Calu3 (cell line): Measurements from ENCODE around the gene ST6GALNAC3. TPM values are rescaled to one million over a fixed set of nuclear protein-coding genes. Genes with fewer than 3 reads are reported as not detected.

Experiments used
- BruUV-seq: library from RNA; stranded (reverse); fragments of 400-500 nt; replicated peaks from 2 replicates; lab custom pipeline; 2021; lab: Mats Ljungman, UMichigan
- CTCF ChIA-PET: fragments of 300-600 bp; sonication (Branson Sonifier 250); formaldehyde crosslinking; loops from one replicate; lab custom pipeline; 2022; ENCODE audit warnings: antibody characterized with exemption; lab: Charles Lee
- DNase-seq: peaks from one replicate; pipeline ENCODE4 v3.0.0; 2022
- H3K27ac Mint-ChIP-seq: one replicate; pipeline ENCODE4 v1.8.0; 2022; ENCODE audit warnings: mixed read lengths; ENCODE audit not compliant: unreplicated experiment
- H3K27me3 Mint-ChIP-seq: one replicate; pipeline ENCODE4 v1.8.0; 2022; ENCODE audit warnings: mixed read lengths; ENCODE audit not compliant: unreplicated experiment
- H3K36me3 Mint-ChIP-seq: one replicate; pipeline ENCODE4 v1.8.0; 2022; ENCODE audit warnings: mild to moderate bottlenecking, moderate library complexity, mixed read lengths; ENCODE audit not compliant: insufficient read depth, unreplicated experiment
- H3K4me1 Mint-ChIP-seq: one replicate; pipeline ENCODE4 v1.8.0; 2022; ENCODE audit warnings: mild to moderate bottlenecking, low read depth, mixed read lengths; ENCODE audit not compliant: unreplicated experiment
- H3K4me3 Mint-ChIP-seq: one replicate; pipeline ENCODE4 v1.8.0; 2022; ENCODE audit warnings: mild to moderate bottlenecking, low read depth, moderate library complexity, mixed read lengths; ENCODE audit not compliant: unreplicated experiment
- H3K9me3 Mint-ChIP-seq: one replicate; pipeline ENCODE4 v1.8.0; 2022; ENCODE audit warnings: low read depth, mixed read lengths; ENCODE audit not compliant: unreplicated experiment
- CTCF ChIP-seq: fragments of 200-600 bp; IDR thresholded peaks from one replicate; pipeline ENCODE4 v1.8.0; 2022; ENCODE audit warnings: antibody characterized with exemption; ENCODE audit not compliant: unreplicated experiment
- intact Hi-C: fragments of 100-400 bp; cut with micrococcal nuclease; formaldehyde crosslinking; loops from one replicate; pipeline ENCODE4 v1.10.0; 2022; ENCODE audit not compliant: unreplicated experiment
- total RNA-seq: library from RNA; stranded (reverse); gene quantifications from 2 replicates; pipeline ENCODE4 v1.2.3, GENCODE V29; 2022

The ST6GALNAC3 gene
- total RNA-seq, 1 experiment from 2014 or later, result 0.87 TPM

- Mint-ChIP-seq H3K27me3 (no peaks in the 10 kb centered on the region), H3K27ac (no peak overlapping the region), H3K9me3 (no peaks in the 10 kb centered on the region), H3K36me3 (no peaks in the 10 kb centered on the region), H3K4me3 (no peak overlapping the region), H3K4me1 (peaks cover 10% of the 10 kb centered on the region)
- CTCF ChIA-PET, result no interaction called here
- no peak for DNase-seq
- no peak for TF ChIP-seq CTCF
- BruUV-seq, result no TSS peak
- intact Hi-C loops, result loop anchor here (5.0 to 10.0 kb wide), 4 partner anchors 80 to 1158 kb away; no protein-coding TSS in a partner anchor
Observed at GRCh38 chr1:76156987-76157386, 82.4 kb downstream of the ST6GALNAC3 start.

DNA sequence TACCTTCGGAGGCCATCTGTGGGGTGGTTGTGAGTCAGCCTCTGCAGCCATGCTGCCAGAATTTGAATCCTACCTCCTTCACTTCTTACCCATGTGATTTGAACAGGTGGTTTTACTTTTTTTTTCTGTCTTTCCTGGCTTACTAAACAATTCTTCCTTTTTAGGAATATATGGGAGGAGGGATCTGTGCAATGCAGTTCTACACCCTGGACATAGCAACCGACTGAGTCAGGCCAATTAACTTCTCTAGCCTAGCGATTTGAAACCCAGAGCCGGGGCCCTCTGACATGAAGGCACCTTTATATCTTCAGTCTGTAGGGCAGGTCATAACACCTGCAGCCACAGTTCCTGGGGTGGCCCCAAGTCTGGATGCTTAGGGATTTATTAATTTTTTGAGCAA lies 83.6 kb downstream of the ST6GALNAC3 start:
- BruUV-seq, result no TSS peak
- DNase-seq, result no peak
- no peak overlapping the region for H3K27ac Mint-ChIP-seq
- H3K4me1 Mint-ChIP-seq, result peaks cover 10% of the 10 kb centered on the region
- no peaks in the 10 kb centered on the region for H3K27me3 Mint-ChIP-seq
- no peaks in the 10 kb centered on the region for H3K9me3 Mint-ChIP-seq
- CTCF ChIA-PET, result no interaction called here
- H3K36me3 Mint-ChIP-seq, result no peaks in the 10 kb centered on the region
- no peak for TF ChIP-seq CTCF
- H3K4me3 Mint-ChIP-seq, result no peak overlapping the region
- intact Hi-C loops, result loop anchor here (5.0 to 10.0 kb wide), 4 partner anchors 79 to 1157 kb away; no protein-coding TSS in a partner anchor

DNA sequence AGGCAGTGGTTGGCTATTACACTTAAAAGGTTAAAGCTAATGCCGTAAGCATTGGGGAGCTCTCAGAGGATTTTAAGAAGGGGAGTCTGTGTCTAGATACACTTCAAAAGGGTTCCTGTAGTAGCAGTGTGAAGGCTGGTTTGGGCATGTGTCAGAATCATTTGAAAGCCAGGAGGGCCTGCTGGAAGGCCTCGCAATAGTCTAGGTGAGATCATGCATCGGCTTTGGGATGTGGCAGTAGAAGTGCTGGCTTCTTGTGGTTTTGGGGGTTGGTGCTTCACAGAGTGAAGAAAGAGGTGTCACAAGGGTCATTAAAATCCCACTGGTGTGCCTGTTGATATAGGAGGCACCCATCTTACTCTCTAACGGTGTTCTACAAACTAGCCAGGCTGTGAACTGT lies 85.7 kb downstream of the ST6GALNAC3 start:
- Mint-ChIP-seq H3K4me3 (no peak overlapping the region), H3K9me3 (no peaks in the 10 kb centered on the region), H3K4me1 (no peaks in the 10 kb centered on the region), H3K36me3 (no peaks in the 10 kb centered on the region), H3K27me3 (no peaks in the 10 kb centered on the region), H3K27ac (no peak overlapping the region)
- no peak for DNase-seq
- TF ChIP-seq CTCF, result no peak
- BruUV-seq, result no TSS peak
- CTCF ChIA-PET, result no interaction called here
- intact Hi-C loops, result no loop called here

DNA sequence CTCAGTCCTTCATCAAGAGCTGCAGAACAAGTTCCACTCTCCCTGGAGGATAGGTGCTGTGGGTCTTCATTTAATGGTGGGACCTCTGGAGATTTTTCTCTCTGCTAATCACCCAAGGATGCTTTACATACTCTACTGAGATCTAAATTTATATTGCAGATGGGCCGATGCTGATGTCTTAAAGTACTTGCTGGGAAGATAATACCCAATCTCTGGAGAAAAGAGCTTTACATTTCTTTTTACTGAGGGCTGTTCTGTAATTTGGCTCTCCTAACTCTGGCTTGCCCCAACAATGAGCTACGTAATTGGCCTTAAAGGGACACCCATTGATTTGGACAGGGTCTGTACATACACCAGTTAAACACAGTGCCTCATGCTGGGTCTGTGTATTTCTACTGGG lies 86.9 kb downstream of the ST6GALNAC3 start:
- intact Hi-C loops, result no loop called here
- Mint-ChIP-seq H3K36me3 (no peaks in the 10 kb centered on the region), H3K9me3 (peaks cover 3% of the 10 kb centered on the region), H3K4me3 (no peak overlapping the region), H3K27me3 (no peaks in the 10 kb centered on the region), H3K4me1 (no peaks in the 10 kb centered on the region), H3K27ac (no peak overlapping the region)
- CTCF ChIA-PET, result no interaction called here
- no peak for TF ChIP-seq CTCF
- BruUV-seq, result no TSS peak
- no peak for DNase-seq
